GM12878 (cell line): ENCODE measurements around the gene CALML4. TPM values are rescaled to one million over a fixed set of nuclear protein-coding genes. Genes with fewer than 3 reads are reported as not detected.

Experiments
- ATAC-seq: fragments of 200-7000 bp; cut with Tn5 transposase; 3 replicates; pipeline ENCODE4 v1.9.1; 2020; ENCODE audit warnings: mild to moderate bottlenecking, moderate library complexity
- BruUV-seq: library from RNA; stranded (reverse); fragments of 400-500 nt; replicated peaks from 2 replicates; lab custom pipeline; 2021; lab: Mats Ljungman, UMichigan
- CTCF ChIA-PET: fragments of 300-600 bp; sonication (Branson Sonifier 250); formaldehyde crosslinking; extraction: SDS; loops from one replicate; lab custom pipeline; 2021; ENCODE audit warnings: inconsistent platforms; lab: Yijun Ruan, JAX
- POLR2A ChIA-PET: fragments of 350-600 bp; formaldehyde crosslinking; extraction: SDS; loops from one replicate; lab custom pipeline; 2021; ENCODE audit warnings: inconsistent platforms; lab: Charles Lee
- RAD21 ChIA-PET: fragments of 300-600 bp; sonication (Branson Sonifier 250); formaldehyde crosslinking; loops from one replicate; lab custom pipeline; 2023; ENCODE audit warnings: antibody characterized with exemption; ENCODE audit not compliant: unreplicated experiment; lab: Charles Lee
- SMC1A ChIA-PET: fragments of 300-600 bp; sonication (Branson Sonifier 250); formaldehyde crosslinking; loops from one replicate; lab custom pipeline; 2023; ENCODE audit not compliant: unreplicated experiment, uncharacterized antibody; lab: Charles Lee
- DNase-seq: peaks from one replicate; pipeline ENCODE4 v3.0.0-alpha.2; 2011; ENCODE audit warnings: low read depth, low spot score
- FAIRE-seq: peaks from 3 replicates; lab custom pipeline; 2011; peaks lifted over from hg19 to GRCh38; lab: Jason Lieb, UNC
- H2AFZ ChIP-seq: 2 replicates; pipeline ENCODE4 v1.6.0; 2011; ENCODE audit warnings: low read depth, low read length, control low read depth; ENCODE audit not compliant: control insufficient read depth
- H3K27ac ChIP-seq: 2 replicates; pipeline ENCODE4 v1.5.1; 2011; ENCODE audit warnings: control low read depth; ENCODE audit not compliant: control insufficient read depth, insufficient read depth
- H3K27me3 ChIP-seq, 2 experiments: replicated peaks in 1 of 2; 2 replicates each; pipeline versions ENCODE4 v1.6.0 to v1.6.1; 2011; ENCODE audit warnings: low read length in 1 of 2; ENCODE audit not compliant: control insufficient read depth in 2 of 2, insufficient read depth in 2 of 2
- H3K36me3 ChIP-seq, 2 experiments: 2 replicates each; pipeline ENCODE4 v1.5.1; 2011; ENCODE audit warnings: low read length in 1 of 2; ENCODE audit not compliant: control insufficient read depth in 2 of 2, insufficient read depth in 2 of 2
- H3K4me1 ChIP-seq: 2 replicates; pipeline ENCODE4 v1.6.1; 2011; ENCODE audit warnings: mild to moderate bottlenecking, low read length, moderate library complexity, mixed read lengths; ENCODE audit not compliant: control insufficient read depth, insufficient read depth
- H3K4me2 ChIP-seq: 2 replicates; pipeline ENCODE4 v1.6.0; 2011; ENCODE audit warnings: control low read depth; ENCODE audit not compliant: control insufficient read depth, insufficient read depth
- H3K4me3 ChIP-seq: fragments of 200-600 bp; sonication (generic); 2 replicates; pipeline ENCODE4 v1.5.1; 2016
- H3K79me2 ChIP-seq: 2 replicates; pipeline ENCODE4 v1.6.0; 2011; ENCODE audit warnings: low read length; ENCODE audit not compliant: control insufficient read depth, insufficient read depth
- H3K9ac ChIP-seq: 2 replicates; pipeline ENCODE4 v1.8.0; 2011; ENCODE audit warnings: low read length, control low read depth, mixed read lengths; ENCODE audit not compliant: control insufficient read depth, insufficient read depth
- H3K9me3 ChIP-seq: replicated peaks from 3 replicates; pipeline ENCODE4 v1.5.1; 2011; ENCODE audit warnings: mild to moderate bottlenecking, low read length; ENCODE audit not compliant: control insufficient read depth, insufficient read depth
- H4K20me1 ChIP-seq: 2 replicates; pipeline ENCODE4 v1.6.0; 2011; ENCODE audit not compliant: control insufficient read depth, insufficient read depth
- BACH1 ChIP-seq: fragments of 450-650 bp; IDR thresholded peaks from 2 replicates; pipeline ENCODE4 v1.6.1; 2017; ENCODE audit warnings: mild to moderate bottlenecking, borderline replicate concordance
- CHD1 ChIP-seq: IDR thresholded peaks from 2 replicates; pipeline ENCODE4 v1.6.1; 2012; ENCODE audit warnings: low read depth, low read length, improper control_type of control experiment
- FOXK2 ChIP-seq: fragments of 450-650 bp; IDR thresholded peaks from 2 replicates; pipeline ENCODE4 v1.6.1; 2017; ENCODE audit warnings: mild to moderate bottlenecking, moderate library complexity
- HSF1 ChIP-seq: fragments of 150-350 bp; IDR thresholded peaks from 2 replicates; pipeline ENCODE4 v1.6.1; 2014; ENCODE audit warnings: mild to moderate bottlenecking, low read depth, low read length
- MTA2 ChIP-seq: fragments of 450-650 bp; IDR thresholded peaks from 2 replicates; pipeline ENCODE4 v1.6.1; 2016; ENCODE audit warnings: low read depth, mild to moderate bottlenecking, moderate library complexity
- NBN ChIP-seq: fragments of 450-650 bp; IDR thresholded peaks from 2 replicates; pipeline ENCODE4 v1.6.1; 2016
- NRF1 ChIP-seq: conservative IDR thresholded peaks from 2 replicates; pipeline ENCODE4 v1.6.1; 2011; ENCODE audit warnings: mild to moderate bottlenecking, low read depth, low read length, improper control_type of control experiment
- PAX5 ChIP-seq: IDR thresholded peaks from 2 replicates; pipeline ENCODE4 v1.6.1; 2011; ENCODE audit warnings: low read depth, low read length, borderline replicate concordance
- RAD51 ChIP-seq: fragments of 450-650 bp; IDR thresholded peaks from 2 replicates; pipeline ENCODE4 v1.6.1; 2016; ENCODE audit warnings: moderate library complexity, mild to moderate bottlenecking, inconsistent platforms
- SIN3A ChIP-seq: IDR thresholded peaks from 2 replicates; pipeline ENCODE4 v1.6.1; 2012; ENCODE audit warnings: low read depth, low read length, improper control_type of control experiment
- SMAD5 ChIP-seq: IDR thresholded peaks from 2 replicates; pipeline ENCODE4 v1.6.1; 2016; ENCODE audit warnings: antibody characterized with exemption, low read depth
- STAT3 ChIP-seq: IDR thresholded peaks from 2 replicates; pipeline ENCODE4 v1.6.1; 2011; ENCODE audit warnings: low read depth, low read length, improper control_type of control experiment
- TARDBP ChIP-seq: IDR thresholded peaks from 2 replicates; pipeline ENCODE4 v1.6.1; 2016; ENCODE audit warnings: borderline replicate concordance
- WRNIP1 ChIP-seq: IDR thresholded peaks from 2 replicates; pipeline ENCODE4 v1.6.1; 2011; ENCODE audit warnings: low read depth, low read length, improper control_type of control experiment, borderline replicate concordance
- ZBTB40 ChIP-seq: fragments of 450-650 bp; IDR thresholded peaks from 2 replicates; pipeline ENCODE4 v1.6.1; 2016; ENCODE audit warnings: mild to moderate bottlenecking, moderate library complexity, borderline replicate concordance
- WGBS: methylation state at CpG from one replicate; pipeline ENCODE4 v1.1.6; 2016; ENCODE audit warnings: low lambda C conversion rate; ENCODE audit not compliant: insufficient replicate concordance, insufficient coverage; ENCODE audit errors: missing lambda C conversion rate; 5-methylcytosine and 5-hydroxymethylcytosine counted together
- in situ Hi-C: fragments of 300-500 bp; cut with MboI; formaldehyde crosslinking; loops from 9 replicates; pipeline ENCODE4 v1.14.3; 2018; ENCODE audit warnings: mixed read lengths
- intact Hi-C: fragments of 100-400 bp; cut with micrococcal nuclease; formaldehyde crosslinking; loops from one replicate; pipeline ENCODE4 v1.14.2; 2022; ENCODE audit not compliant: unreplicated experiment
- polyA plus RNA-seq, 11 experiments: library from polyadenylated mRNA; depleted of rRNA in 4 of 11; unstranded in 6 of 11; stranded (reverse) in 5 of 11; fragments of >200 nt; fragmentation: Nextera tagmentation in 4 of 11; fragmentation: Illumina TruSeq in 1 of 11; extraction: Ambion mirVana in 4 of 11; extraction: Trizol in 1 of 11; gene quantifications; 1 replicate in 1 of 11; 2 replicates in 10 of 11; pipeline versions ENCODE4 v1.2.1 to v1.2.3, GENCODE V29; 2011 to 2016; ENCODE audit warnings: inconsistent platforms in 2 of 11, missing spikeins in 2 of 11, low read depth in 1 of 11
- total RNA-seq, 4 experiments: library from RNA; depleted of rRNA in 3 of 4; stranded (reverse); fragments of >200 nt in 3 of 4; fragmentation: Illumina TruSeq in 1 of 4; extraction: Trizol in 1 of 4; gene quantifications; 2 replicates each; pipeline versions ENCODE4 v1.2.1 to v1.2.3, GENCODE V29; 2013 to 2021
- TF ChIP-seq, protein P1 (sequence below): fragments of 450-650 bp; IDR thresholded peaks from 2 replicates; pipeline ENCODE4 v1.6.1; 2017; ENCODE audit warnings: mild to moderate bottlenecking, moderate library complexity

Gene CALML4
- total and polyA plus RNA-seq, 10 of the 15 experiments (the other 5 are each of a cell fraction or from before 2014, with no cell fraction given), result 1.7 to 15.9 (median 5.1) TPM

DNA sequence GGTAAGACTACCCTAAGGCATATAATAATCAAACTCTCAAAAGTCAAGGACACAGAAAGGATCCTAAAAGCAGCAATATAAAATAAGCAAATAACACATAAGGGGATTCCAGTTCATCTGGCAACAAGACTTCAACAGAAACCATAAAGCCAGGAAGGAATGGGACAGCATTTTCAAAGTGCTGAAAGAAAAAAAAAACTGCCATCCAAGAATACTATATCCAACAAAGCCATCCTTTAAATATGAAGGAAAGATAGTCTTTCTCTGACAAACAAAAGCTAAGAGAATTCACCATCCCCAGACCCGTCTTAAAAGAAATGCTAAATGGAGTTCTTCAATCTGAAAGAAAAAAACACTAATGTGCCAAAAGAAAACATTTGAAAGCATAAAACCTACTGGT is 39.1 kb upstream of the CALML4 start:
- no peaks in the 10 kb centered on the region for H4K20me1 ChIP-seq
- H2AFZ ChIP-seq, result no peak overlapping the region
- no peak overlapping the region for H3K4me2 ChIP-seq
- intact Hi-C loops (no loop called here), in situ Hi-C loops (no loop called here)
- ChIA-PET RAD21 (no interaction called here), CTCF (interaction anchor here (2.6 kb wide), 1 partner anchor 9 kb away, joined by 11 read pairs; no protein-coding TSS in a partner anchor), POLR2A (no interaction called here), SMC1A (interaction anchor here (1.0 kb wide), 1 partner anchor 9 kb away, joined by 3 read pairs; no protein-coding TSS in a partner anchor)
- H3K36me3 ChIP-seq, result no peaks in the 10 kb centered on the region
- H3K27ac ChIP-seq, result no peak overlapping the region
- no peak for FAIRE-seq
- no peaks in the 10 kb centered on the region; the same call in 1 of the 3 replicates for H3K9me3 ChIP-seq
- no peak overlapping the region for H3K9ac ChIP-seq
- no peaks in the 10 kb centered on the region for H3K4me1 ChIP-seq
- no peak for DNase-seq
- H3K27me3 ChIP-seq, result no peaks in the 10 kb centered on the region
- no TSS peak for BruUV-seq
- H3K4me3 ChIP-seq, result no peak overlapping the region
- TF ChIP-seq NBN, result no peak
- TF ChIP-seq, protein P1, sequence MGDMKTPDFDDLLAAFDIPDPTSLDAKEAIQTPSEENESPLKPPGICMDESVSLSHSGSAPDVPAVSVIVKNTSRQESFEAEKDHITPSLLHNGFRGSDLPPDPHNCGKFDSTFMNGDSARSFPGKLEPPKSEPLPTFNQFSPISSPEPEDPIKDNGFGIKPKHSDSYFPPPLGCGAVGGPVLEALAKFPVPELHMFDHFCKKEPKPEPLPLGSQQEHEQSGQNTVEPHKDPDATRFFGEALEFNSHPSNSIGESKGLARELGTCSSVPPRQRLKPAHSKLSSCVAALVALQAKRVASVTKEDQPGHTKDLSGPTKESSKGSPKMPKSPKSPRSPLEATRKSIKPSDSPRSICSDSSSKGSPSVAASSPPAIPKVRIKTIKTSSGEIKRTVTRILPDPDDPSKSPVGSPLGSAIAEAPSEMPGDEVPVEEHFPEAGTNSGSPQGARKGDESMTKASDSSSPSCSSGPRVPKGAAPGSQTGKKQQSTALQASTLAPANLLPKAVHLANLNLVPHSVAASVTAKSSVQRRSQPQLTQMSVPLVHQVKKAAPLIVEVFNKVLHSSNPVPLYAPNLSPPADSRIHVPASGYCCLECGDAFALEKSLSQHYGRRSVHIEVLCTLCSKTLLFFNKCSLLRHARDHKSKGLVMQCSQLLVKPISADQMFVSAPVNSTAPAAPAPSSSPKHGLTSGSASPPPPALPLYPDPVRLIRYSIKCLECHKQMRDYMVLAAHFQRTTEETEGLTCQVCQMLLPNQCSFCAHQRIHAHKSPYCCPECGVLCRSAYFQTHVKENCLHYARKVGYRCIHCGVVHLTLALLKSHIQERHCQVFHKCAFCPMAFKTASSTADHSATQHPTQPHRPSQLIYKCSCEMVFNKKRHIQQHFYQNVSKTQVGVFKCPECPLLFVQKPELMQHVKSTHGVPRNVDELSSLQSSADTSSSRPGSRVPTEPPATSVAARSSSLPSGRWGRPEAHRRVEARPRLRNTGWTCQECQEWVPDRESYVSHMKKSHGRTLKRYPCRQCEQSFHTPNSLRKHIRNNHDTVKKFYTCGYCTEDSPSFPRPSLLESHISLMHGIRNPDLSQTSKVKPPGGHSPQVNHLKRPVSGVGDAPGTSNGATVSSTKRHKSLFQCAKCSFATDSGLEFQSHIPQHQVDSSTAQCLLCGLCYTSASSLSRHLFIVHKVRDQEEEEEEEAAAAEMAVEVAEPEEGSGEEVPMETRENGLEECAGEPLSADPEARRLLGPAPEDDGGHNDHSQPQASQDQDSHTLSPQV, result no peak
- TF ChIP-seq CHD1, result no peak
- TF ChIP-seq HSF1, result no peak
- no peak for TF ChIP-seq BACH1
- no peak for TF ChIP-seq SIN3A
- TF ChIP-seq SMAD5, result no peak
- no peak for TF ChIP-seq TARDBP
- no peak for TF ChIP-seq WRNIP1
- no peak for TF ChIP-seq STAT3
- no peak for TF ChIP-seq PAX5
- no peak for TF ChIP-seq FOXK2
- TF ChIP-seq MTA2, result no peak
- no peak for TF ChIP-seq ZBTB40
- TF ChIP-seq NRF1, result no peak
- no peak for TF ChIP-seq RAD51
- no peak for ATAC-seq
- H3K79me2 ChIP-seq, result no peaks in the 10 kb centered on the region
- WGBS, result 83% methylated on average over 1 of the region's 1 CpG
